IMR-90 (cell line): Measurements from ENCODE around the gene IMPG2. TPM values are rescaled to one million over a fixed set of nuclear protein-coding genes. Genes with fewer than 3 reads are reported as not detected.

Experiments
- ATAC-seq: fragments of 200-7000 bp; cut with Tn5 transposase; 2 replicates; pipeline ENCODE4 v1.9.1; 2020; ENCODE audit warnings: low read depth, mild to moderate bottlenecking, moderate library complexity
- BruUV-seq: library from RNA; stranded (reverse); fragments of 400-500 nt; replicated peaks from 2 replicates; lab custom pipeline; 2021; lab: Mats Ljungman, UMichigan
- CTCF ChIA-PET: fragments of 300-600 bp; formaldehyde crosslinking; extraction: SDS; loops from one replicate; lab custom pipeline; 2021; ENCODE audit warnings: antibody characterized with exemption; lab: Yijun Ruan, JAX
- POLR2A ChIA-PET: fragments of 300-600 bp; sonication (Branson Sonifier 250); formaldehyde crosslinking; loops from one replicate; lab custom pipeline; 2022; ENCODE audit warnings: antibody characterized with exemption; ENCODE audit not compliant: unreplicated experiment; lab: Charles Lee
- DNase-seq: peaks from one replicate; pipeline ENCODE4 v3.0.0; 2013
- H2AFZ ChIP-seq: replicated peaks from 2 replicates; pipeline ENCODE3; 2013; ENCODE audit warnings: low read length, mild to moderate bottlenecking; ENCODE audit not compliant: poor library complexity
- H2AK5ac ChIP-seq: 2 replicates; pipeline ENCODE4 v1.6.1; 2013; ENCODE audit warnings: low read depth, low read length, inconsistent platforms
- H2AK9ac ChIP-seq: replicated peaks from 2 replicates; pipeline ENCODE3; 2013; ENCODE audit warnings: mild to moderate bottlenecking, low read depth, low read length, moderate library complexity; ENCODE audit not compliant: poor library complexity
- H2BK120ac ChIP-seq: 2 replicates; pipeline ENCODE4 v1.6.1; 2013; ENCODE audit warnings: low read depth, low read length, inconsistent platforms
- H2BK15ac ChIP-seq: 3 replicates; pipeline ENCODE4 v1.6.1; 2013; ENCODE audit warnings: low read depth, low read length, inconsistent platforms
- H2BK20ac ChIP-seq: 2 replicates; pipeline ENCODE4 v1.6.1; 2013; ENCODE audit warnings: low read depth, mild to moderate bottlenecking, inconsistent platforms, low read length, moderate library complexity
- H2BK5ac ChIP-seq: 2 replicates; pipeline ENCODE4 v1.6.1; 2013; ENCODE audit warnings: mild to moderate bottlenecking, low read depth, low read length, inconsistent platforms; ENCODE audit not compliant: poor library complexity, severe bottlenecking
- H3K14ac ChIP-seq: replicated peaks from 2 replicates; pipeline ENCODE4 v1.6.1; 2013; ENCODE audit warnings: low read depth, low read length, inconsistent platforms
- H3K18ac ChIP-seq: 2 replicates; pipeline ENCODE4 v1.6.1; 2013; ENCODE audit warnings: low read depth, low read length, control low read depth
- H3K23ac ChIP-seq: 2 replicates; pipeline ENCODE4 v1.6.1; 2013; ENCODE audit warnings: low read depth, low read length, inconsistent platforms
- H3K27ac ChIP-seq: 2 replicates; pipeline ENCODE4 v1.5.1; 2013; ENCODE audit warnings: mild to moderate bottlenecking, control low read depth, low read length; ENCODE audit not compliant: insufficient read depth
- H3K27me3 ChIP-seq: 2 replicates; pipeline ENCODE4 v1.6.1; 2013; ENCODE audit warnings: low read length; ENCODE audit not compliant: control insufficient read depth, insufficient read depth
- H3K36me3 ChIP-seq: 2 replicates; pipeline ENCODE4 v1.6.1; 2013; ENCODE audit warnings: low read length, mixed read lengths; ENCODE audit not compliant: control insufficient read depth, insufficient read depth
- H3K4ac ChIP-seq: 2 replicates; pipeline ENCODE4 v1.6.1; 2013; ENCODE audit warnings: low read depth, low read length, inconsistent platforms
- H3K4me1 ChIP-seq: 2 replicates; pipeline ENCODE4 v1.6.1; 2013; ENCODE audit warnings: low read length, mixed read lengths; ENCODE audit not compliant: control insufficient read depth, insufficient read depth
- H3K4me2 ChIP-seq: 2 replicates; pipeline ENCODE4 v1.6.1; 2013; ENCODE audit warnings: low read depth, mild to moderate bottlenecking, control low read depth, low read length, moderate library complexity
- H3K4me3 ChIP-seq: 2 replicates; pipeline ENCODE4 v1.5.1; 2013; ENCODE audit warnings: low read depth, mild to moderate bottlenecking, control low read depth, low read length, moderate library complexity; ENCODE audit not compliant: insufficient read depth
- H3K56ac ChIP-seq: 2 replicates; pipeline ENCODE4 v1.6.1; 2013; ENCODE audit warnings: low read length, inconsistent platforms; ENCODE audit not compliant: insufficient read depth; ENCODE audit errors: extremely low read depth
- H3K79me1 ChIP-seq, 2 experiments: 2 replicates each; pipeline ENCODE4 v1.6.1; 2013; ENCODE audit warnings: low read length in 2 of 2, inconsistent platforms in 1 of 2, low read depth in 1 of 2
- H3K9ac ChIP-seq: 2 replicates; pipeline ENCODE4 v1.6.1; 2013; ENCODE audit warnings: low read depth, low read length, control low read depth
- H3K9me1 ChIP-seq: 2 replicates; pipeline ENCODE4 v1.6.1; 2013; ENCODE audit warnings: low read length, inconsistent platforms; ENCODE audit not compliant: insufficient read depth
- H3K9me3 ChIP-seq: 2 replicates; pipeline ENCODE4 v1.6.1; 2013; ENCODE audit warnings: low read length; ENCODE audit not compliant: control insufficient read depth, insufficient read depth
- H4K20me1 ChIP-seq: 2 replicates; pipeline ENCODE4 v1.6.1; 2013; ENCODE audit warnings: low read length, inconsistent platforms; ENCODE audit not compliant: insufficient read depth
- H4K5ac ChIP-seq: 2 replicates; pipeline ENCODE4 v1.6.1; 2013; ENCODE audit warnings: mild to moderate bottlenecking, low read depth, low read length, control low read depth
- H4K8ac ChIP-seq, 2 experiments: 2 replicates each; pipeline ENCODE4 v1.6.1; 2013; ENCODE audit warnings: low read depth in 2 of 2, low read length in 2 of 2, control low read depth in 1 of 2, inconsistent platforms in 1 of 2
- H4K91ac ChIP-seq: 2 replicates; pipeline ENCODE4 v1.6.1; 2013; ENCODE audit warnings: low read depth, low read length, inconsistent platforms; ENCODE audit not compliant: insufficient read depth
- BHLHE40 ChIP-seq: fragments of 150-350 bp; IDR thresholded peaks from 2 replicates; pipeline ENCODE4 v1.6.1; 2016; ENCODE audit warnings: mild to moderate bottlenecking, low read depth, low read length
- MAZ ChIP-seq: IDR thresholded peaks from 2 replicates; pipeline ENCODE4 v1.6.1; 2012; ENCODE audit warnings: low read depth, mild to moderate bottlenecking, low read length, improper control_type of control experiment, moderate library complexity, borderline replicate concordance
- MXI1 ChIP-seq: IDR thresholded peaks from 2 replicates; pipeline ENCODE4 v1.6.1; 2012; ENCODE audit warnings: low read depth, mild to moderate bottlenecking, low read length, moderate library complexity, borderline replicate concordance
- NFE2L2 ChIP-seq: fragments of 150-350 bp; IDR thresholded peaks from 2 replicates; pipeline ENCODE4 v1.6.1; 2016; ENCODE audit warnings: low read depth, mild to moderate bottlenecking, low read length
- POLR2A ChIP-seq: IDR thresholded peaks from 2 replicates; pipeline ENCODE4 v1.6.1; 2012; ENCODE audit warnings: mild to moderate bottlenecking, low read depth, low read length
- RCOR1 ChIP-seq: IDR thresholded peaks from 2 replicates; pipeline ENCODE4 v1.6.1; 2012; ENCODE audit warnings: mild to moderate bottlenecking, low read length, improper control_type of control experiment; ENCODE audit not compliant: insufficient replicate concordance
- SMC3 ChIP-seq: fragments of 150-350 bp; IDR thresholded peaks from 2 replicates; pipeline ENCODE4 v1.6.1; 2016; ENCODE audit warnings: low read depth, mild to moderate bottlenecking, antibody characterized with exemption, low read length, moderate library complexity
- USF2 ChIP-seq: fragments of 150-350 bp; IDR thresholded peaks from 2 replicates; pipeline ENCODE4 v1.6.1; 2017; ENCODE audit warnings: mild to moderate bottlenecking, antibody characterized with exemption, low read length, low read depth
- WGBS, 2 experiments: methylation state at CpG; one replicate each; pipeline versions ENCODE4 v1.1.5 to v1.1.7; 2013; ENCODE audit warnings: missing lambda C conversion rate in 2 of 2; ENCODE audit not compliant: insufficient read length in 1 of 2; ENCODE audit errors: extremely low coverage in 2 of 2; 5-methylcytosine and 5-hydroxymethylcytosine counted together
- dilution Hi-C: fragments of 300-500 bp; cut with HindIII; formaldehyde crosslinking; loops from one replicate; pipeline ENCODE4 v1.14.3; 2018; ENCODE audit warnings: low sequenced_read_pairs; ENCODE audit not compliant: unreplicated experiment
- in situ Hi-C: fragments of 300-500 bp; cut with MboI; formaldehyde crosslinking; loops from 3 replicates; pipeline ENCODE4 v1.14.3; 2019; ENCODE audit warnings: low sequenced_read_pairs, inconsistent platforms, mixed read lengths
- intact Hi-C: fragments of 100-400 bp; cut with micrococcal nuclease; formaldehyde crosslinking; loops from 2 replicates; pipeline ENCODE4 v1.10.0; 2022
- polyA plus RNA-seq, 3 experiments: library from polyadenylated mRNA; depleted of rRNA; stranded (reverse); fragments of >200 nt; gene quantifications; 2 replicates each; pipeline ENCODE4 v1.2.3, GENCODE V29; 2012; ENCODE audit warnings: low replicate concordance in 1 of 3
- total RNA-seq: library from RNA; depleted of rRNA; stranded (reverse); fragments of >200 nt; gene quantifications from 2 replicates; pipeline ENCODE4 v1.2.3, GENCODE V29; 2012

The IMPG2 gene
- total and polyA plus RNA-seq, 2 of the 4 experiments (the other 2 are of a cell fraction): 0.10 to 0.18 TPM

DNA sequence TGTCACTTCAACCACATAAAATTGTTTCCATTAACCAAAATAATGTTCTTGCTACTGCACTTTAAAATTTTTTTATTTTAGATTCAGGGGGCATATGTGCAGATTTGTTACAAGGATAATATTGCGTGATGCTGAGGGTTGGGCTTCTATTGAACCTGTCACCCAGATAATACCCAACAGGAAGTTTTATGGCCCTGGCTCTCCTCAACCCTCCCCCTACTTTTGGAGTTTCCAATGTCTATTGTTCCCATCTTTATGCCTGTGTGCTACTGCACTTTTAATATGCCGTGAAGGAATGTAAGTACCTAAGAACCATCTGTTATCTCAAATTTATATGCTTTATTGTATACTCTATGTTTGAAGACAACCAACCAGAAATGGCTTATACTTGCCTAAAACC, 42.0 kb upstream of the IMPG2 start:
- no TSS peak for BruUV-seq
- Histone ChIP-seq H3K36me3 (peaks cover 2% of the 10 kb centered on the region; the same call in 1 of the 2 replicates), H3K14ac (no peak overlapping the region), H2BK15ac (no peak overlapping the region), H3K79me1 (no peaks in the 10 kb centered on the region), H3K4ac (no peak overlapping the region), H4K8ac (no peak overlapping the region), H2AK5ac (no peak overlapping the region), H2BK120ac (no peak overlapping the region), H3K4me3 (no peak overlapping the region), H4K5ac (no peak overlapping the region), H2BK20ac (no peak overlapping the region), H3K9ac (no peak overlapping the region), H2BK5ac (no peak overlapping the region), H3K4me2 (no peak overlapping the region), H3K27me3 (no peaks in the 10 kb centered on the region), H3K9me1 (no peaks in the 10 kb centered on the region), H3K23ac (no peak overlapping the region), H3K27ac (no peak overlapping the region), H4K91ac (no peak overlapping the region), H3K56ac (no peak overlapping the region), H3K4me1 (no peaks in the 10 kb centered on the region), H4K20me1 (no peaks in the 10 kb centered on the region), H3K9me3 (peaks cover 5% of the 10 kb centered on the region; the same call in 1 of the 2 replicates), H2AK9ac (no peak overlapping the region), H3K18ac (no peak overlapping the region), H2AFZ (no peak overlapping the region)
- no peak for ATAC-seq
- dilution Hi-C loops (no loop called here), in situ Hi-C loops (no loop called here), intact Hi-C loops (no loop called here)
- no CpG with 5 or more reads among the region's 2 CpGs for WGBS, 2 experiments
- ChIA-PET POLR2A (no interaction called here), CTCF (no interaction called here)
- DNase-seq: no peak
- TF ChIP-seq USF2: no peak
- TF ChIP-seq BHLHE40: no peak
- TF ChIP-seq RCOR1: no peak
- no peak for TF ChIP-seq NFE2L2
- no peak for TF ChIP-seq POLR2A
- no peak for TF ChIP-seq MAZ
- no peak for TF ChIP-seq MXI1
- TF ChIP-seq SMC3: no peak
